Thoracic aorta (tissue), 2 donors: ENCODE measurements around the gene MPV17L2. TPM values are rescaled to one million over a fixed set of nuclear protein-coding genes. Genes with fewer than 3 reads are reported as not detected.

Experiments used
- ATAC-seq: fragments of 150-250 bp; one replicate; pipeline ENCODE4 v1.8.0; 2017; ENCODE audit warnings: low read depth; ENCODE audit not compliant: insufficient number of reproducible peaks, low FRiP score
- DNase-seq: peaks from one replicate; pipeline ENCODE4 v3.0.0-alpha.2; 2020; ENCODE audit warnings: low spot score
- H3K27ac ChIP-seq, 2 donors: fragments of 200-600 bp; sonication (generic); 1 replicate in 1 of 2; 2 replicates in 1 of 2; pipeline ENCODE4 v1.5.1; 2016; ENCODE audit warnings: mild to moderate bottlenecking in 2 of 2, moderate library complexity in 2 of 2
- H3K27me3 ChIP-seq: fragments of 200-600 bp; sonication (generic); replicated peaks from 2 replicates; pipeline ENCODE4 v1.6.0; 2016; ENCODE audit warnings: mild to moderate bottlenecking; ENCODE audit not compliant: insufficient read depth
- H3K36me3 ChIP-seq: fragments of 200-600 bp; sonication (generic); one replicate; pipeline ENCODE4 v1.5.1; 2016
- H3K4me1 ChIP-seq, 2 donors: fragments of 200-600 bp; sonication (generic); 1 replicate in 1 of 2; 2 replicates in 1 of 2; pipeline versions ENCODE4 v1.5.1 to v1.6.0; 2016; ENCODE audit warnings: low read depth in 2 of 2, mild to moderate bottlenecking in 1 of 2; ENCODE audit not compliant: control insufficient read depth in 1 of 2
- H3K4me3 ChIP-seq: fragments of 200-600 bp; sonication (generic); 2 replicates; pipeline ENCODE4 v1.5.1; 2016; ENCODE audit warnings: mild to moderate bottlenecking
- H3K9me3 ChIP-seq: fragments of 200-600 bp; sonication (generic); 2 replicates; pipeline ENCODE4 v1.5.1; 2016
- CTCF ChIP-seq: fragments of 200-600 bp; sonication (generic); IDR thresholded peaks from one replicate; pipeline ENCODE4 v1.5.1; 2019; ENCODE audit warnings: antibody characterized with exemption
- total RNA-seq, 2 donors: library from RNA; depleted of rRNA; stranded (reverse); fragments of >200 nt; gene quantifications; one replicate each; pipeline versions ENCODE4 v1.1.0 to v1.2.3, GENCODE V29; 2016

The MPV17L2 gene
- total RNA-seq, 2 donors from 2014 or later, result 10.6 to 16.1 TPM

- no peak overlapping the region for H3K4me3 ChIP-seq
- peaks cover 6% of the 10 kb centered on the region for H3K9me3 ChIP-seq
- TF ChIP-seq CTCF, result no peak
- H3K36me3 ChIP-seq, result no peaks in the 10 kb centered on the region
- H3K27ac ChIP-seq, result no peak overlapping the region
- H3K4me1 ChIP-seq, result no peaks in the 10 kb centered on the region
- ATAC-seq, result no peak
- DNase-seq, result no peak
- no peaks in the 10 kb centered on the region for H3K27me3 ChIP-seq
Observed at GRCh38 chr19:18234194-18234593, 41.2 kb downstream of the MPV17L2 start.

- Histone ChIP-seq H3K4me1 (no peaks in the 10 kb centered on the region), H3K36me3 (no peaks in the 10 kb centered on the region), H3K4me3 (no peak overlapping the region), H3K27ac (no peak overlapping the region), H3K27me3 (no peaks in the 10 kb centered on the region), H3K9me3 (no peaks in the 10 kb centered on the region)
- ATAC-seq (no peak), DNase-seq (no peak)
- TF ChIP-seq CTCF, result no peak
Observed at GRCh38 chr19:18239303-18239702, 46.3 kb downstream of the MPV17L2 start.

- no peaks in the 10 kb centered on the region for H3K4me1 ChIP-seq
- no peak overlapping the region for H3K4me3 ChIP-seq
- H3K27me3 ChIP-seq, result no peaks in the 10 kb centered on the region
- H3K27ac ChIP-seq, result no peak overlapping the region
- no peak for TF ChIP-seq CTCF
- no peak for ATAC-seq
- H3K9me3 ChIP-seq, result no peaks in the 10 kb centered on the region
- no peaks in the 10 kb centered on the region for H3K36me3 ChIP-seq
- DNase-seq, result no peak
Observed at GRCh38 chr19:18245297-18245696, 52.3 kb downstream of the MPV17L2 start.

Other genes with a start within 250 kb of the MPV17L2 start
- under 1 TPM in 1 of 2 donors, not detected in 1; 0.99 TPM for gene KCNN1, start 226.1 kb upstream of the MPV17L2 start, total RNA-seq
- gene ARRDC2, start 185.0 kb upstream of the MPV17L2 start, total RNA-seq, result 100 to 1,000 TPM; 114 to 151 TPM
- 1 to 10 TPM; 1.6 to 5.4 TPM for gene IL12RB1, start 106.3 kb upstream of the MPV17L2 start, total RNA-seq
- gene MAST3, start 95.4 kb upstream of the MPV17L2 start, total RNA-seq, result 10 to 100 TPM; 18.7 to 27.8 TPM
- 10 to 100 TPM; 14.3 to 15.8 TPM for gene PIK3R2, start 40.1 kb upstream of the MPV17L2 start, total RNA-seq
- 10 to 100 TPM; 59.4 to 72.3 TPM for gene IFI30, start 19.4 kb upstream of the MPV17L2 start, total RNA-seq
- gene RAB3A, start 10.8 kb downstream of the MPV17L2 start, total RNA-seq, result 1 to 10 TPM in 1 of 2 donors, not detected in 1; 1.9 TPM
- under 1 TPM; 0.41 to 0.42 TPM for gene PDE4C, start 33.2 kb downstream of the MPV17L2 start, total RNA-seq
- gene IQCN, start 81.2 kb downstream of the MPV17L2 start, total RNA-seq, result 10 to 100 TPM in 1 of 2 donors, 1 to 10 TPM in 1; 8.7 to 29.2 TPM
- gene JUND, start 88.4 kb downstream of the MPV17L2 start, total RNA-seq, result 100 to 1,000 TPM; 643 to 922 TPM
- gene LSM4, start 129.9 kb downstream of the MPV17L2 start, total RNA-seq, result 10 to 100 TPM; 74.8 to 90.2 TPM
- gene PGPEP1, start 147.4 kb downstream of the MPV17L2 start, total RNA-seq, result 10 to 100 TPM; 23.7 TPM
- 10 to 100 TPM in 1 of 2 donors, 1 to 10 TPM in 1; 2.3 to 25.5 TPM for gene GDF15, start 192.9 kb downstream of the MPV17L2 start, total RNA-seq
- gene LRRC25, start 204.4 kb downstream of the MPV17L2 start, total RNA-seq, result 10 to 100 TPM; 18.7 to 30.3 TPM
- gene SSBP4, start 226.2 kb downstream of the MPV17L2 start, total RNA-seq, result 10 to 100 TPM; 87.7 to 94.9 TPM
- 100 to 1,000 TPM in 1 of 2 donors, 10 to 100 TPM in 1; 60.9 to 143 TPM for gene ISYNA1, start 244.9 kb downstream of the MPV17L2 start, total RNA-seq